Stimulated activated naive CD4-positive, alpha-beta T cell (primary cell): ENCODE data around the gene ANXA3.

Experiments used
- DNase-seq, 6 experiments: peaks; one replicate each; lab custom pipeline; 2025; lab: John Stamatoyannopoulos, UW

Gene ANXA3

DNA sequence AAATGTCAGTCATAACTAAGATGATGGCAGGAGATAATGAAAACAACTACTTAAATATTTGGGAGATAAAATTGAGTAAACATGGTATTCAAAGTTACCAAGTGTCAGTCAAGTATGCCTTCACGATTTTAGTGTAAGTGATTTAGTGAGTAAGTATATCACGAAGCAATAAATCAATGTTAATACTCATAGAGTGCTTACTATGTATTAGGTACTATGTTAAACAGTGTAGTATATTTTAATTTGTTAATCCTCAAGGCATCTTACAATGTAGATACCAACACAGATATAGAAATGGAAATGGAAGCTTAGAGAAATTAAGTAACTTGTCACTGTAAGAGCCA lies 59.6 kb downstream of the ANXA3 start:
- no peak for DNase-seq

DNA sequence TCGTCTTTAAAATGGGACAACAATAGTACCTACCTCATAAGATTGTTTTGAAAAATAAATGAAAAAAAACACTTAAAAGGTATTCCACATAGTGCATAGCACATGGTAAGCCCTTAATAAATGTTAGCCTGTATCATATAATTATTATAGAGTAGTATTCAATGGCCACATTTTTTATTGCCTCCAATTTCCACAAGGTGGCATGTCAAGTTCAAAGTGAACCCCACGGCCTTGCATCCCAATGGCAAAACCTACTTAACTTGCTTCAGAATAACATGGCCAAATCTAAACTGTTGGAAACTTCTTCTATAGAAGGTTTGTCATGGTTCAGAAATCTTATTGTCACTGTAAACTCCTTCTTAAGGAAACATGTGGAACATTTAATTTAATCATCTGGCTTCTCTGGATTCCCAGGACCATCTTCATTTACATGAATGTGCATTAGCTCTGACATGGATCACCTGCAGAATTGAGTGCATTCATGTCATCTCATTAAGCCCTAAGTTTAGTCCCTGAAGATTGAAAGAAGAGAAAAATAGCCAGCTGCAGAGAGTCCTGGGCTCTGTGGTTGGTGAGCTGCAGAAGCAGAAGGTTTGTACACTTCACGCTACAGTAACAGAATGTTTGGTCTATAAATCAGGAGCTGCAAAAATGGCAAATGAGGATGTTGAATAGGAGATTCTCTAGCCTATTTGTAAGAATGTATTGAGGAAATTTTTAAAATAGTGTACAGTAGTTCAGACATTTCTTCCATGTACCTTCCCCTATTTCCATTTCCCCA lies 61.0 kb downstream of the ANXA3 start:
- DNase-seq, result peak in 1 of 6 experiments; percentile 4

DNA sequence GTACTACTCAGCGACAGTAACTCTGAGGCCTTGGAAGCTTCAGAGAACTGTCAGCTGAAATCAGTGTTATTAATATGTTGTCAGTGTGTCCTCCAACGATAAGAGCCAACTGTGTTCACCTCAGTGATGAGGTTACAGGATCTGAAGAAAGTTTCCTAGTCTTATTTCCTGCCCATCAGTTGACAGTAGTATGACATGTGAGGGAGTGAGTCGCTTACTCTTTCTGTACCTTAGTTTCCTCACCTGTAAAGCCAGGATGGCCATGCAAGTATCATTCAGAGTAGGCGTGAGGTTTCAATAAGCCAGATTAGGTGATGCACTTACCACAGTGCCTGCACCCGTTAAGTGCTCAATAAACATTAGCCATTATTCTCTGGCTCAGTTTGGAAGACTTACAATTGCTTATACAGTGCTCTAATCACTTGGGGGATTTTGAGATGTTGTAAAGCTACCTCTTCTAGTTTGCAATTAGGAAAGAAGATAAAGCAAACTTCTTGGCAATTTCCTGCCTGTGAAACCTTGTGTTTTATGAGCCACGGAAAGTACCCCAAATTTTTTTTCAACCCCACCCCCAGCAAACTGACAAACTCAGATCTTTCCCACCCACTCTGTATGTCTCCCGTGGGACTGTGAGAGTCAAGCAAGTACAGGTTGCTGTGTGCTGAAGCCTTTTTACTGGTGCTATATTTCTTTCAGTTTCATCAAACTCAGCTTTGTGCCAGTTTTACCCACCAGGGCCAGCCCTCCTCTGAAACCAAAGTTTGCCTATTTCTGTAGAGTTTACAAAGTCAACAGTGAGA lies 62.2 kb downstream of the ANXA3 start:
- DNase-seq, result no peak

DNA sequence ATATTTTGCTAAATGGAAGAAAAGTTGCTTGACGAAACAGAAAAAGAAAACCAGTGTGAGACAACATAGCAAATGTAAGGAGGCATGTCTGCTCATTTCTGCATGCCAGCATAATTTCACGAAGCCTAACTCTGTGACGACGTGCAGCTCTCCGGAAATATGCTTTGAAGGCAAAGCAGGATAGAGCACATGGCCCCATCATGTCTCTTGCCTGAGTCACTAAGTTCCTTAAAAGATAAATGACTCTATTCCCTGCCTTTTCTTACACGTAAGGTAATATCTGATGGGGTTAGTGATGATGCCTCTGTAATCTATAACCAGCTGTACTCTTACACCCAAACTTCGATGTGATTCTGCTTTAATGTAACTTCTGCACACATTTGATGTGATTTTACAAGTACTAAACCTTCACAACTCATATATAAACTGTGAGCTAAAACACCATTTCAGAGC lies 64.5 kb downstream of the ANXA3 start:
- DNase-seq, result no peak

DNA sequence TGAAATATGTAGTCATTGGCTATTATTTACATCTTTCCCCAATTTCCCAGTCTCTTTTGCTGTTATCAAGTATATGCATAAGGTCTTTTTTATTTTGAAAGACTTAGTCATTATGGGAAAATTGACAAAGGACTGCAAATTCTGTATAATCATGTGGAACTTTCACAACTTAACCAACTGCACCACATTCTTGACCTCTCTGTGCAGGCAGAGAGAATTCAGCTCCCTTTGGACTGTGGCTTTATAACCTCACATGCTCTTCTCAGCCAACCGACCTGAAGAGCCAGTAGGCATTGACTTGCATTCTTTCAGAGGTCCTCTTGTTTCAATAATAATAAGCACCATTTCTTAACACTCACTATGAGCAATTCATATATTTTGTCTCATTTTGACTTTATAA lies 66.9 kb downstream of the ANXA3 start:
- DNase-seq, result no peak

DNA sequence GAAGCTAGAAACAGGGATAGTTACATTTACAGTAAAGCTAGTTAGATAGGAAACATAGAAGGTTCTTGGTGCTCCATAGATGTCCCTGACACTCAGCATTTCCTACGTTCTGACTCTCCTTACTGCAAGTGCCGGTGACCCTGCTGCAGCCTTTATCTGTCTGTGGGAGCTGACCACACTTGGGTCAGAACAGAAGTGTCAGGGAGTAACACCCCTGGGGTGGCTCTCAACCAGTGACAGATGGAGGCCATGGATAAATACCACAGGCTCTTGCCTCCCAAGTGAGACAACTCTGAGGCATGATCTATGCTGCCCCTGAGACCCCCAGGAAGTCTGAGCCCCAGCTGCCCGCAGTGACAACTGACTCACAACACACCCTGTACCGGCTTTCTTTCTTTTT lies 69.8 kb downstream of the ANXA3 start:
- DNase-seq, result no peak

DNA sequence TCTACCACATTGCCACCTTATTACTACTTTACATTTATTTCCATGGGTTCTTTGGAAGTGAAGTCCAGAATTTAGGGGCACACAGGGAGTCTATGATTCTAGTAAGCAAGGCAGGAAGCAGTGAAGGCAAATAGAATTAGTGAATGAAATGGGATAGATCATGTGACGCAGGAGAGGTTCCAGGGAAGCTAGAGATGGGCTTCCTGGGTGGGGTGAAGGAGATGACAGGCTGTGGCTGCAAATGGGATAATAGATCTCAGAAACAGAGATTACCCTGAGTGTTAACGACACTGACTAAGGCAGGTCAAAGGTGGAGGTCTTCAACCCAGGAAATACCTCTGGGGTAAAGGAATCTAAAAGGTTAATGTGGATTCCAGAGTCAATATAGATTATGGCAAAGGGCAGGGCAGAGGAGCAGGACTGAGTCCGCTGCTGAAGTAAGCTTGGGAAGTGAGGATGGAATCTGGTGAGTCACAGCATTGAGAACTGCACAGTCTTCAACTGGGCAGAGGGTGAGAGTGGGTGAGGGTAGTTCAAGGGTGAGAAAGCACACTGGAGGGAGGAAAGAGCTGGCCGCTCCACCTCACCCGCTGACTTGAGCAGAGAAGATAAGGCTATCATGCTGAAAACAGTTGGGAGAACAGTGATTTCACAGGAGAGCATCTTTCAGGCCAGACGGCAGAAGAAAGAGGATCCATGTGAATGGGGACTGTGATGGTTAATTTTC lies 70.8 kb downstream of the ANXA3 start:
- DNase-seq, result no peak

DNA sequence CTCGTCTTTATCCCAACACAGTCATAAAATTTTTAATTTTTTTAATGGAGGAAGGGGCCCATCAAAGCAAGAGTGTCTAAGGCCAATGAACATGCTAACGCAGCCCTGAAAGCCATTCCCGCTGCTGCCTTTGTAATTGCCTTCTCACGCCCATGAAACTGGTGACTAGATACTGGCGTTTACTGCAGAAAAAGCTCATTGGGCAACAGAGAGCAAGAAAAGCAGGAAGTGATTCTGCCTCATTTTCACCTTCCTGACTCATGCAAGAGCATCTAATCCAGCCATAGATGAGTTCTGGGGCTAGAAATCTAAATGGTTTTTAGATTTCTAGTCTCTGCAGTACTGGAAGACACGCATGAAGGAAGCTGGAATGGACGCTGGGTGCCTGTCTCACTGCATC lies 72.5 kb downstream of the ANXA3 start:
- no peak for DNase-seq

DNA sequence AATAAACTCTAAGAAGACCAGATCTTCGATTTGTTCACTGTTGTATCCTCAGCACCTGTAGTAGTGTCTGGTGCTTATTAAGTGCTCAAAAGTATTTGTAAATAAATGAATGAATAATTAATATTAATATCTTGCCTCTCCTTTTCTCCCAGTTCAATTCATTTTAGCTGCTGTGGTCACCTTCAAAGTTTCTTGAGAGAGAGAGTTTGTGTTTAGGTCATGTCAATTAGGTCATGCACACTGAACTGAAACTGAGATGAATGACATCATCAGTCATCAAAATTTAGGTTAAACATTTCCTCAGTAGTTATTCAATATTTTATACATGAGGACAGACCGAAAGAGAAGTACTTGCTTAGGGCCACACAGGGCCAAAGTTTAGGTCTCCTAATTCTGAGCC lies 73.5 kb downstream of the ANXA3 start:
- DNase-seq, result no peak

DNA sequence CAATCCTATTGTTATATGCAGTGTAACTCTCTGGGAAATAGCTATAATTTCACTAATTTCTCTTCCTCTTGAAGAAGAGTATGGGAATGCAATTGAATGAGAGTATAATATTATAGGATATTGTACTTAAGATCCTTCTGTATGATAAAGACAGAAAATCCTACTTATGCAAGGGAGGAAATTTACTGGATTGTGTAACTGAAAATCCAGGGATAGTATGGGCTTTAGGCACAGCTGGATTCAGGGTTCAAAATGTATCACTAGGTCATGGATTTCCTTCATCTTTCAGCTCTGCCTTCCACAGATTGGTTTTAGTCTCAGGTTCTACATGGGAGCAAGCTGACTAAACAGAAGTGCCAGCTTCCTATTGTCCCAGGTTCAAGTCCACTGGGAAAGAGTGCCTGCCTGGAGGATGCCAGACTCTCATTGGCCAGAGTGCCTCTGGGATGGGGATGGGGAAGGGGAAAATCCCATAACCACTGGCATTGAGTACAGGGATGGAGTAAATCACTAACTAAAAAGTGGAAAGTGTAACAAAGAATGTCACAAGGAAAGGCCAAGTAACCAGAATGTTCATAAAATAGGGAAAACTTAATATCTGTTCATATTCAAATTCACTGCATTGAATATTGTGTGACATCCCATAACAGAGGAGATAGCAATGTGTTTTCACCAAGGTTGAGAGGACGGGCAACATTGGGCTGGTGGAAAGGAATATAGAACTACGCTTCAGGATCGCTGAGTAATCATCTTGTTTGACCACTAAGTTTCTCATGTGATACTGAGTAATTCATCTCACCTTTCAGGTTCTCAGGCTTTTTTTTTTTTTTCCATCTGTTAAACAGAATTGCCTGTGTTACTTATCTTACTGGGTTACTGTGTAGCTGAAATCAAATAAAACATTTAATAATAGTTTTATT lies 75.7 kb downstream of the ANXA3 start:
- no peak for DNase-seq

DNA sequence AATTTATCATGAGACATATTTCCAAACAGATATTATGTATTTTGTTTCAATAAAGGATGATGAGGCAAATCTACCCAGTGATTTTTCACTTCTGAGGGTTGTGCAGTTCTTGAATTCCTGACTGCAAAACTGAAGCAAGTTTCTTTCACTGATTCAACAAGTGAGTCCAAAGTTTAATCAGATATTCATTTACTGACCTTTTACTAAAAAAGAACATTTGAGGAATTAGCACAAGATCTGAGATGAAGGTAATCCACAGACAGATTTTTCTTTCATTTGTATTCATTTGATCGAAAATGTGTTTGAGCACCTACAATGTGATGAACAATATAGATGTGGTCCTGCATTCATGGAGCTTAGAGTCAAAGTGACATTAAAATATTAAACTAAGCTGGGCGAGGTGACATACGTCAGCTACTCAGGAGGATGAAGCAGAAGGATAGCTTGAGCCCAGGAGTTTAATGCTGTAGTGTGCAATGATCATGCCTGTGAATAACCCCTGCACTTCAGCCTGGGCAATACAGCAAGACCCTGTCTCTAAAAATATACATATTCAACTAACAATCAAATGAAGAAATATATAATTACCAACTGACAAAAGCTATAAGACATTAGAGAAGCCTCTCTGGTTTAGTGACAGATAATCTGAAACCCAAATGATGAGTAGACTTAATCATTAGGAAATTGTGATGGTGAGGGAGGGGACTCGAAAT lies 76.6 kb downstream of the ANXA3 start:
- DNase-seq, result no peak

DNA sequence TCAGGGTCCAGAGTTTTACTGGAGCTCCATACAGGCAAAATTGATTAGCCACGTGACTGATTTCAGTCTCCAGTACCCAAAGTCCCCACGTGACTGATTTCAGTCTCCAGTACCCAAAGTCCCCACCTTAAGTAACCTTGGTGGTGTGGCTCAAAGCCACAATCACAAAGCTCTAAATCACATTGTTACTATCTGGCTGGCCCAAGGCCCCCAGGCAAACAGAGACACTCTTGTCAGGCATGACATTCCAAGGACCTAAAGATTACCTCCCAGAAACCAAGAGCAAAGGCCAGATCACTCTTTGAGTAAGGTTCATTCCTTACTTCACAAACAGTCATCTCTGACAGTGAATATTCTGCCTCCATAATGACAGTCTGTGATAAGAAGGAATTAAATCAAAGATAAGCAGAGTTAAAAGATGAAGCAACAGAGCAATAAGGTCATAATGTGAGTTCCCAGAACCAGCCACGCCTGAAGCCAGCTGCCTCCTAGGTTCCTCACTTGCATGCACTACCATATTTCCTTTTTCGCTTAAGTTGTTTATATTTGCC lies 78.5 kb downstream of the ANXA3 start:
- no peak for DNase-seq

DNA sequence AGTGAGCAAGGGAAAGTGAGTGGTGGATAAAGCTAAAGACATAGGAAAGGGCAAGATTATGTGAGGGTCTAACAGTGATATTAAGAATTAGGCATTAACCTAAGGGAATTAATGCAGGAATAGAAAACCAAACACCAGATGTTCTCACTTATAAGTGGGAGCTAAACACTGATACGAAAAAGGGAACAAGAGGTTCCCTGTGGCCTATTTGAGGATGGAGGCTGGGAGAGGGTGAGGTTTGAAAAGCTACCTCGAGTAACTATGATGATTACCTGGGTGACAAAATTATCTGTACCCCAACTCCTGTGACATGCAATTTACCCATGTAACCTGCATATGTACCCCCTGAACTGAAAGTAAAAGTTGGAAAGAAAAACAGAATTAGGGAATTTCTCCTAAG lies 79.0 kb downstream of the ANXA3 start:
- no peak for DNase-seq

DNA sequence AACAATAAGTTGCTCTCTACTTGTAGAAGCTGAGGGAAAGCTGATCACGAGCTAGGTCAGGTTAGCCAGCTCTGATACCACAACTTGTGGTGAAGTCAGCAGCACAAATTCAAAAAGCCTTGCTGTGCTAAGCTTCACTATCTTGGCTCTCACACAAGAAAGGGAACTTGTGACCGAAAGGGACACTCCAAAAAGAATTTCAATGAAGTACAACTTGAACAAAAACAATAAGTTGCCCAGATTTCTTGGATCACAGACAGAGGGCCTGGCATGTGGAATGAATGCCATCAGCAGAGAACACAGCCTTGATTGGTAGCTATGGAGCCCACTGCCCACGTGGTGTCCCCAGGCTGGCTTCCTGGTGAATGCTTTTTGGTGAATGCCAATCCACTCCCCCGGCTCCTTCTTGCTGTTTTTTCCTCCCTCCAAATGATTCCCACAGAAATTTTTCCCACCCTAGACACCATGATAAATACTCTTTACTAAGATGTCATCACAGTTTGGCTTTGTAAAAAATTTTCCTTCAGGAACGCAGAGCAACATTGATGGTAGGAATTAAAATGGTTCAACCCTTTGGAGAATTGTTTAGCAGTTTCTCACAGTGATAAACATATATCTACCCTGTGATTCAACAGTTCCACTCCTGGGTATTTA lies 82.6 kb downstream of the ANXA3 start:
- DNase-seq, result no peak

DNA sequence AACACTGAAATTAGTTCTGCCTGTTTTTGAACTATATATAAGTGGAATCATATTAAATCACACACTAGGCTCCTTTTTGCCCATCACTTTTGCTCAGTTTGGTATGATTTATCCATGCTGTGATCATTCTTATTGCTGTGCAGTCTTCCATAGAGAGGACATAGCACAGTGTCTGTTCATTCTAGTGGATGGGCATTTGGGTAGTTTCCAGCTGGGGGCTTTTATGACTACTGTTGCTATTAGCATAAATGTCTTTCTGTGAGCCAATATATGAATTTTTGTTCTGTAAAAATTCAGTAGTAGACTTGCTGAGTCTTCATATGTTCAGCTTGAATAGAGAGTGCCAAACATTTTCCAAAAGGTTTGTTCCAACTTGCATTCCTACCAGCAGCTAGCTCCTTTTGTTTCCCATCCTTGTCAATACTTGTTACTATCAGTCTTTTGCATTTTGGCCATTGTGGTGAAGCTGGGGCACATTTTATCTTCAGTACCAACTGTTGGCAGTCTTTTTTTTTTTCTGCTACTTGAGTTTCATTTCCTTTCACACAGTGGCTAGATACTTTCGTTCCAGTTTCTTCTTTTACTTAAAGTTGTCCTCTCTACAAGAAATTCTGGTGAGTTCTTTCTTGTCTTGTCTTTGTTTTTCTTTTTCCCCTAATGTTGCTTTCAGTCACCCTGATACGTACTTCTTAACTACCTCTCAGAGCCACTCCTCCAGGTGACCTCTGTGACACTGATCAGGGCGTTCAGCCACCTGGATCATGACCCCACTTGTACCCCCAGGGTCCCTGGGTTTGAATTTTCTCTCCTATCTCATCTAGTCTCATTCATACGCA lies 87.0 kb downstream of the ANXA3 start:
- no peak for DNase-seq

DNA sequence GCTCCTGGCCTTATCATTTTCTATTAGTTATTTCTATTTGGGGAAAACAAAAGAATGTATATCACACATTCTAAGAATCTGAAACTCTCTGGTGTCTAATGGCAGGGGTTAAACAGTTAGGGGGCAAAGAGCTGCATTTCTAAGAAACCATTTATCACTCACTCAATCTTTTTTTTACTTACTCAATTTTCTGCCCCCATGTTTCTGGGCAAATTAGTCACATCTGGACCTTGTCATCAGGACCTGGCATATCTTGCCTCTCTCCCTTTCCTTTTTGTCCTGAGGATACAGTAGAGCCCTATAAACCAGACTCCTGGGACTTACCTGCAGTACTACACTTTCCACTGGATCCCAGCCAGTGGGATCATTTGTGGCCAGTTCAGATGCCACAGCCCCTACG lies 89.1 kb downstream of the ANXA3 start:
- DNase-seq, result no peak

DNA sequence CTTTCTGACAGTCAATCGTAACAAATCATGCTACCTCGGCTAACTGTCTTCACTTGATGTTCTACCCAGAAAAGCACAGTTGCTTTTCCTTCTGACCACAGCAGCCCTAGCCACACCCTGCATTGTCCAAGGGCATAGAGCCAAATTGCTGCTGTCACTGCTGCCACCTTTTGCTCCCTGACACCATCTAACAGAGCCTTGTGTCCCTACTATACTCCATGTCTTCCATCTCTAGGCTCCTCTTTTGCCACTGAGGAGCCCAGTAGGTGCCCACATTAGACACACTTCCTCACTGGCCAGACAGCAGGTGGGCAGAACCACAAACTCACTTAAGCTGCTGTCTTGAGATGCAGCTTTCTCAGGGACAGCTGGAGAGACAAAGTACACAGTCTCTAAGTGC lies 91.4 kb downstream of the ANXA3 start:
- DNase-seq, result no peak

DNA sequence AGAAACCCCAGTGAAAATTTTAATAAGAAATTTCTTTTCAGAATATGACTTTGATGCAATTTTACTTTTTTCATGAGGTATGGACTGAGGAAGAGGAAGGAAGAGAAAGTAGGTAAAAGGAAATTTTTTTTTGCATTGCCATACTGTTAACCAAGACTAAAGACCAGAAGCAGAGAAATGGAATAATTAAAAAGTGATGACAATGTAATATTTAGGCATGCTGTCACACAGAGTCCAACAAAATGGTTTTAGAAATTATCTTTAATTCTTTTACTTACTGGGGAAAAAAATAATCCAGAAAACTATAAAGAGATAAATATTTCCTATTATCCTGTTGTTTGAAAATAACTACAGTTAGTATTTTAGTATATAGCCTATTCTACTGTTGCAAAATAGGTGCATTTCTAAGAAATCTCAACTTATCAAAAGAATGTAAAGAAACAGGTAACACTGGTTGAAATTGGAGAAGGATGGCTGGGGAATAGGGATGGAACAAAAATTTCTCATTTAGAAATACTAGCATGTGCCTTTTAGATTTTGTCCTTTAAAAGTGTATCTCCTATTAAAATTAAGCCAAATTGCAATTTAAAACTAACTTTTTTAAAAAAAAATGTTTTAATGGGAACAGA lies 92.6 kb downstream of the ANXA3 start:
- DNase-seq, result no peak
